Right lobe of liver (tissue), 6 donors: ENCODE measurements around the gene MAGEF1. TPM values are rescaled to one million over a fixed set of nuclear protein-coding genes. Genes with fewer than 3 reads are reported as not detected.
A peak's percentile ranks its signal among the peaks of the same experiment; 100 is the strongest.

ENCODE experiments used
- ATAC-seq, 4 donors: fragments of 200-7000 bp; cut with Tn5 transposase; one replicate each; pipeline ENCODE4 v1.9.1; 2020; ENCODE audit warnings: mild to moderate bottlenecking in 4 of 4, moderate library complexity in 4 of 4
- DNase-seq, 3 donors: peaks; one replicate each; pipeline ENCODE4 v3.0.0-alpha.2; 2020
- H3K27ac ChIP-seq, 3 donors: fragments of 200-600 bp; one replicate each; pipeline ENCODE4 v1.8.0; 2022
- H3K27me3 ChIP-seq, 2 donors: fragments of 200-600 bp; one replicate each; pipeline ENCODE4 v1.8.0; 2022
- H3K36me3 ChIP-seq, 4 donors: fragments of 200-600 bp; sonication (generic) in 1 of 4; one replicate each; pipeline versions ENCODE4 v1.5.1 to v1.8.0; 2017 to 2022; ENCODE audit warnings: control low read depth in 1 of 4
- H3K4me1 ChIP-seq, 4 donors: fragments of 200-600 bp; sonication (generic) in 1 of 4; one replicate each; pipeline versions ENCODE4 v1.5.1 to v1.8.0; 2017 to 2022; ENCODE audit warnings: control low read depth in 1 of 4
- H3K4me3 ChIP-seq, 3 donors: fragments of 200-600 bp; one replicate each; pipeline ENCODE4 v1.8.0; 2022
- H3K9me3 ChIP-seq, 4 donors: fragments of 200-600 bp; sonication (generic) in 1 of 4; one replicate each; pipeline versions ENCODE4 v1.5.1 to v1.8.0; 2017 to 2022; ENCODE audit warnings: control low read depth in 1 of 4
- POLR2A ChIP-seq: fragments of 450-650 bp; IDR thresholded peaks from one replicate; pipeline ENCODE4 v1.6.1; 2017; ENCODE audit warnings: antibody characterized with exemption, mild to moderate bottlenecking
- WGBS: methylation state at CpG from one replicate; pipeline ENCODE4 v1.1.6; 2018; ENCODE audit warnings: low coverage, low lambda C conversion rate; ENCODE audit not compliant: insufficient coverage; ENCODE audit errors: missing lambda C conversion rate; 5-methylcytosine and 5-hydroxymethylcytosine counted together
- intact Hi-C, 2 donors: fragments of 100-400 bp; cut with DNase I; formaldehyde crosslinking; loops; one replicate each; pipeline versions ENCODE4 v1.11.2 to v1.14.1; 2022
- total RNA-seq, 6 experiments: library from RNA; depleted of rRNA in 2 of 6; stranded (reverse); fragments of >200 nt in 2 of 6; fragmentation: NEBNext Ultra II Directional in 3 of 6; extraction: Animal tissue kit (Norgen Biotek cat#: 25700) in 3 of 6; gene quantifications; one replicate each; pipeline versions ENCODE4 v1.1.0 to v1.2.4, GENCODE V29; 2016 to 2023
- TF ChIP-seq, protein P1 (sequence below), 4 donors: fragments of 200-600 bp in 3 of 4; fragments of 450-650 bp in 1 of 4; IDR thresholded peaks; one replicate each; pipeline versions ENCODE4 v1.5.1 to v1.8.0; 2016 to 2022; ENCODE audit warnings: antibody characterized with exemption in 4 of 4, mild to moderate bottlenecking in 2 of 4
- donor health status: DM: no; HTN: yes; CAD: no.
- donor health status: DM: no; HTN: no; CAD: no.
- donor health status: DM: no; HTN: no; CAD: no.
- donor health status: DM: no; HTN: yes; CAD: no.
- donor health status: DM: no; HTN: yes; CAD: no.

MAGEF1 gene
- total RNA-seq, 6 experiments from 2014 or later, result 8.2 to 17.1 (median 10.9) TPM

DNA sequence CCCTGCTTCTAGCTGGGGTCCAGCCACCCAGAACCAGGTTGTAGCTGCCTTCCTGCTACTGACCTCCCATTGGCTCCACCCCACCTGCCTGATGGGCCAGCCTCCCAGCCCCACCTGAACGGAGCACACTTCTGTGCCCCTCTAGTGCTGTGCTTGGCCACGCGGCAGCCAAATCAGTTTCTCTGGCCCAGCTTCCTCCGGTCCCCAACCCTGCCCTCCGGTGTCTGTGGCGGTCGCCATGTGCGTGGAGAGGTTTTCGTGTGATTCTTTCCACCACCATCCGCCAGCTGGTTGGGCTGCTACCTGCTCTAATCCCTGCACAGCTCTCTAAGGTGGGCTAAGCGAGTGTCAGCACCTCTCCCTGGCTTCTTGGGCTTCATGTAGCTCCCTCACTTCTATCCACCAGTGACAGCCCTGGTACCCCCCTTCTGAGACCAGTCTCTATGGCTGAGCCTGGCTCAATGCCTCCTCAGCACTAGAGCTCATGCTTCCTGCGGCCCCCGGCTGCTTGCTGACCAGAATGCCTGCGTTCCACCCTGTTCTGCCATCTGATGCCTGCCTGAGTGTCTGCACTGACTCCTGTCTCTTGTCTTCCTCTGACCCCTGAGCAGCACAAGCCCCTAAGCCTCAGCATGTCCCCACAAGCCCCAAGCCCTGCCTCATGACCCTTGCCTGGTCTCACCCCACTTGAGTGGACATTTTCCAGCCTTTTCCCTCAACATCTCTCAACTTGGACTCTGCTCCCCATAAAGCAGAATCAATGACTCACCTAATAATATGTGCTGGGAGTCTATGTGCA is 23.2 kb upstream of the MAGEF1 start:
- Histone ChIP-seq H3K4me1 (no peaks in the 10 kb centered on the region), H3K36me3 (no peaks in the 10 kb centered on the region), H3K9me3 (no peaks in the 10 kb centered on the region), H3K4me3 (no peak overlapping the region), H3K27me3 (no peaks in the 10 kb centered on the region), H3K27ac (no peak overlapping the region)
- TF ChIP-seq POLR2A, result no peak
- TF ChIP-seq, protein P1, sequence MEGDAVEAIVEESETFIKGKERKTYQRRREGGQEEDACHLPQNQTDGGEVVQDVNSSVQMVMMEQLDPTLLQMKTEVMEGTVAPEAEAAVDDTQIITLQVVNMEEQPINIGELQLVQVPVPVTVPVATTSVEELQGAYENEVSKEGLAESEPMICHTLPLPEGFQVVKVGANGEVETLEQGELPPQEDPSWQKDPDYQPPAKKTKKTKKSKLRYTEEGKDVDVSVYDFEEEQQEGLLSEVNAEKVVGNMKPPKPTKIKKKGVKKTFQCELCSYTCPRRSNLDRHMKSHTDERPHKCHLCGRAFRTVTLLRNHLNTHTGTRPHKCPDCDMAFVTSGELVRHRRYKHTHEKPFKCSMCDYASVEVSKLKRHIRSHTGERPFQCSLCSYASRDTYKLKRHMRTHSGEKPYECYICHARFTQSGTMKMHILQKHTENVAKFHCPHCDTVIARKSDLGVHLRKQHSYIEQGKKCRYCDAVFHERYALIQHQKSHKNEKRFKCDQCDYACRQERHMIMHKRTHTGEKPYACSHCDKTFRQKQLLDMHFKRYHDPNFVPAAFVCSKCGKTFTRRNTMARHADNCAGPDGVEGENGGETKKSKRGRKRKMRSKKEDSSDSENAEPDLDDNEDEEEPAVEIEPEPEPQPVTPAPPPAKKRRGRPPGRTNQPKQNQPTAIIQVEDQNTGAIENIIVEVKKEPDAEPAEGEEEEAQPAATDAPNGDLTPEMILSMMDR (IDR thresholded peaks at IDR 0.05), result no peak
- WGBS, result 100% methylated on average over 2 of the region's 14 CpGs
- intact Hi-C loops, result no loop called here
- ATAC-seq, result no peak
- DNase-seq, result peak in 1 of 3 donors; percentile 36

- no peak overlapping the region for H3K27ac ChIP-seq
- WGBS, result 75% methylated on average over 8 of the region's 8 CpGs
- no peaks in the 10 kb centered on the region for H3K4me1 ChIP-seq
- peak in 1 of 3 donors; percentile 7 for DNase-seq
- intact Hi-C loops, result no loop called here
- H3K36me3 ChIP-seq, result no peaks in the 10 kb centered on the region
- H3K27me3 ChIP-seq, result no peaks in the 10 kb centered on the region
- TF ChIP-seq, protein P1 (IDR thresholded peaks at IDR 0.05), result no peak
- TF ChIP-seq POLR2A, result no peak
- no peak overlapping the region for H3K4me3 ChIP-seq
- no peak for ATAC-seq
- H3K9me3 ChIP-seq, result no peaks in the 10 kb centered on the region
Measured at GRCh38 chr3:184733971-184734608, 22.2 kb upstream of the MAGEF1 start.

GRCh38 chr3:184733181-184733580 is 21.3 kb upstream of the MAGEF1 start:
- DNase-seq (no peak), ATAC-seq (no peak)
- 91% methylated on average over 4 of the region's 4 CpGs for WGBS
- TF ChIP-seq, protein P1 (IDR thresholded peaks at IDR 0.05), result no peak
- TF ChIP-seq POLR2A, result no peak
- Histone ChIP-seq H3K4me3 (no peak overlapping the region), H3K27ac (no peak overlapping the region), H3K4me1 (no peaks in the 10 kb centered on the region), H3K27me3 (no peaks in the 10 kb centered on the region), H3K36me3 (no peaks in the 10 kb centered on the region), H3K9me3 (no peaks in the 10 kb centered on the region)
- intact Hi-C loops, result no loop called here

DNA sequence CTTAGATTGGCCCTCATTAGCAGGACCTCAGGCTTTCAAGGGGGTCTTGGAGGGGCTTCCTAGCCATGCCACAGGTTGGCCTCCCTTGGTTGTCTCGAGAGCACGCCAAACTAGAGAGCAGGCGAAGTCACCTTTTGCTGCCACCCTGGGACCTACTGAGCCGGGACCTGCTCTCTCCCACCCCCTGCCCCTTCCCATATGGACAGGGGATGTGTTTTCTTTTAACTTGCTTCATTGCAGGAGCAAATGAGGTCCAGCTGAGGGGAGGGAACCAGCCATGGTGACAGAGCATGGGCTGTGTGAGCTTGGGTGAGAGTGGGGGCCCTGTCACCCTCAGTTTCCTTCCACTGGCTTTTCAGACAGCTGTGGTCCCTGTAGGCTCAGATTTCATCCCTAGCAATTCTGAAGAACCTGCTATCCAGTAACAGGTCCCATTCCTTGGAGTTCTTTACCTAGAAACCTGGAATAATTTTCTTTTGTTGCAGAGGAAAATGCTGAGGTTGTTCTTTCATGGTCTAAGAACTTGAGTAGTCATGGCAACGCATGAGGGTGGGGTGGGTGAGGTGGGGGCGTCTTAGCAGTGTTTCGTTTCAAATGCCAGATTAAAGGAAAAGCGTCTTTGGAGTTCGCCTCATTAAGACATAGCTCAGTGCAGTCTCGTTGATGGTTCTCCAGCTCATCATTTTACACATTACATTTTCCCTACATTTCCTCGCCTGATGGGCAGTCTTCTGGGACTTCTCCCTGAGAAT is 20.1 kb upstream of the MAGEF1 start:
- DNase-seq (no peak), ATAC-seq (no peak)
- H3K36me3 ChIP-seq, result no peaks in the 10 kb centered on the region
- peaks cover 0 to 3% (median 0%) of the 10 kb centered on the region in 4 donors for H3K4me1 ChIP-seq
- no peaks in the 10 kb centered on the region for H3K9me3 ChIP-seq
- no peak overlapping the region for H3K27ac ChIP-seq
- H3K27me3 ChIP-seq, result no peaks in the 10 kb centered on the region
- TF ChIP-seq, protein P1 (IDR thresholded peaks at IDR 0.05), result no peak
- TF ChIP-seq POLR2A, result no peak
- WGBS, result 64% methylated on average over 10 of the region's 11 CpGs
- intact Hi-C loops, result no loop called here
- H3K4me3 ChIP-seq, result no peak overlapping the region
